GM19035 (cell line): Measurements from ENCODE around the gene ZNF548.

Experiments used
- ATAC-seq: cut with Tn5 transposase; IDR thresholded peaks from one replicate; pipeline ENCODE4 v1.9.1; 2021; ENCODE audit not compliant: unreplicated experiment

Gene ZNF548

DNA sequence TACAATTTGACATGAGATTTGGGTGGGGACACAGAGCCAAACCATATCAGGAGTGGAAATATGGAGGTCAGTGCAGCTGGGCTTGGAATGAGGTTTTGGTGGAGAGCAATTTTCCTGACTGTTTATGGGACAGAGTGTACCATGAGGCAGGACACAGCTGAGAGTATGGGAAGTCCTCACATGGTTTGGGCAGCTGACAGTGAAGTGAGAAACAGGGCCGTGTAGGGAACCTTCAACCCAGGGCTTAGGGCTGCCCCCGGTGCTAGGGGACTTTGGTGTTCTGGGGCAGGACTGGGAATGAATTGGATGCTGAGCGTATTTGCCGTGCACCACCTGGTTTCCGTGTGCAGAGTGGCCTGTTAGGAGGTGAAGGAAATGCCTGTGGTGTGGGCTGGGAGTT, 6.1 kb downstream of the ZNF548 start:
- no peak for ATAC-seq

DNA sequence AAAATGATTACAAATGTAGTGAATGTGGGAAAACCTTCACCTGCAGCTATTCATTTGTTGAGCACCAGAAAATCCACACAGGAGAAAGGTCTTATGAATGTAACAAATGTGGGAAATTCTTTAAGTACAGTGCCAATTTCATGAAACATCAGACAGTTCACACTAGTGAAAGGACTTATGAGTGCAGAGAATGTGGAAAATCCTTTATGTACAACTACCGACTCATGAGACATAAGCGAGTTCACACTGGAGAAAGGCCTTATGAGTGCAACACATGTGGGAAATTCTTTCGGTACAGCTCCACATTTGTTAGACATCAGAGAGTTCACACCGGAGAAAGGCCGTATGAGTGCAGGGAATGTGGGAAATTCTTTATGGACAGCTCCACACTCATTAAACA, 9.2 kb downstream of the ZNF548 start:
- no peak for ATAC-seq

DNA sequence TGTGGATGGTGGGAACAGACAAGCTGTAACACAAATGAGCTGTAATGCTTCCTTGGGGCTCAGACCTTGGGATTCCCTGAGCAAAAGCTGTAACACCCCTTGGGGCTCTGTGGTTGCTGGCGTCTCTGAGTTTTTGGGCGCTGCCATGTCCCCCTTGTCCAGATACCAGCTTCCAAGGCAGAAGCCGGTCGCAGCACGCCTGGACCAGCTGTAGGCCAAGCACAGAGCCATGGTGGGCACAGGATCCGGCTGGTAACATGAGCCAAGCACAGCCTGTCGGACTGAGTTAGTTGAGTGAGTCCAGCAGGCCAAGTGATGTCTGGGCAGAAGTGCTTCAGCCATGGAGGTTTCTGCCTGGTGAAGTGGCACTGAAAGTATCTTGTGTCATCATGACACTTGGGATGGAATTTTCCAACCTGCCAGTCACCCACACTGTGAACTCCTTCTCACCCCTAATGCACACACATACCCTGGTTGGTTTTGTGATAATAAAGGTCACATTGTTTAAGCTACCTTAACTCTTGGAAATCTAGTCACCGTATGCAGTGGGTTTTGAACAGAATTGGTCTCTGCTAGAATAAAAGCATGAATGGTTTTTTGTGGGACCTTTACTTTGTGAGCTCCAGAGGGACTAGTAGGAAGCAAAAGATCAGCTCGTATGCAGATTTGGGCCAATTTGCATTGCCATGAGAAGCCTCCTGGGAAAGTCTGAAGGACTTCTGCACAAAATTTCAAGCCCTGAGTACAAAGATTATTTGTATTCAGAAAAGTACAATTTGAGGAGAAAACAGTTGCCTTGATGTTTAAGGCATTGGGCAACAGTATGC, 14.3 kb downstream of the ZNF548 start:
- no peak for ATAC-seq

GRCh38 chr19:57406516-57407123, 17.0 kb downstream of the ZNF548 start:
- no peak for ATAC-seq

- ATAC-seq, result peak; percentile 97
Measured at GRCh38 chr19:57410877-57411671, 21.4 kb downstream of the ZNF548 start, which contains the start of gene ZNF17. Gene ZNF17 (plus strand): TSS chr19:57411161. CDS start chr19:57413616, 2,455 bp downstream.

DNA sequence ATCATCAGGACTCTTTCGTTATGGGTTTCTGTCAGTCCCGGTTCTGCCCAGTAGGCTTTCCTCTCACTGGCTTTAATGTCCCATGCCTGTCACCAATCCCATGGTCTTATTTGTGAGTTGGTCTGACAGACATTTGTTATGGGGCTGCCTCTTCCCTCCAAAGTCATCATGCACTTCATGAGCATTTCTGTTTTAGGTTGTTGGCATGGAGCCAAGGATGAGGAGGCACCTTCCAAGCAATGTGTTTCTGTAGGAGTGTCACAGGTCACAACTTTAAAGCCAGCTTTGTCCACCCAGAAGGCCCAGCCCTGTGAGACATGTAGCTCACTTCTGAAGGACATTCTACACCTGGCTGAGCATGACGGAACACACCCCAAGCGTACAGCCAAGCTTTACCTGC, 29.8 kb downstream of the ZNF548 start:
- ATAC-seq, result no peak

DNA sequence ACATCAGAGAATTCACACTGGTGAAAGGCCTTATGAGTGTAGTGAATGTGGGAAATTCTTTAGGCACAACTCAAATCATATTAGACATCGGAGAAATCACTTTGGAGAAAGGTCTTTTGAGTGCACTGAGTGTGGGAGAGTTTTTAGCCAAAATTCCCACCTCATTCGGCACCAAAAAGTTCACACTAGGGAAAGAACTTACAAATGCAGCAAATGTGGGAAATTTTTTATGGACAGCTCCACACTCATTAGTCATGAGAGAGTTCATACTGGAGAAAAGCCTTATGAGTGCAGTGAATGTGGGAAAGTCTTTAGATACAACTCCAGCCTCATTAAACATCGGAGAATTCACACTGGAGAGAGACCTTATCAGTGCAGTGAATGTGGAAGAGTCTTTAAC, 31.4 kb downstream of the ZNF548 start:
- no peak for ATAC-seq

GRCh38 chr19:57434386-57435061, 44.9 kb downstream of the ZNF548 start:
- no peak for ATAC-seq

GRCh38 chr19:57435062-57435978, 45.7 kb downstream of the ZNF548 start, which contains the start of gene ZNF749:
Gene ZNF749 (plus strand): TSS chr19:57435325. CDS start chr19:57435579, 254 bp downstream.
- peak; percentile 97 for ATAC-seq

- ATAC-seq, result no peak
Measured at GRCh38 chr19:57436417-57436816, 46.8 kb downstream of the ZNF548 start.

- no peak for ATAC-seq
Measured at GRCh38 chr19:57437931-57438330, 48.3 kb downstream of the ZNF548 start.

GRCh38 chr19:57438925-57439324, 49.3 kb downstream of the ZNF548 start:
- ATAC-seq, result no peak

- ATAC-seq, result no peak
Measured at GRCh38 chr19:57441979-57442752, 52.5 kb downstream of the ZNF548 start.

GRCh38 chr19:57443121-57443696, 53.6 kb downstream of the ZNF548 start:
- ATAC-seq, result no peak

- ATAC-seq, result no peak
Measured at GRCh38 chr19:57452307-57452706, 62.7 kb downstream of the ZNF548 start.
